ENCODE measurements around the gene TUBB. TPM values are rescaled to one million over a fixed set of nuclear protein-coding genes. Genes with fewer than 3 reads are reported as not detected.
"Not testable (repeated sequence)": the region's sequence is repeated elsewhere in the genome, so short reads cannot be mapped to it uniquely, and the experiment has no call there.

TUBB gene
- total RNA-seq, 3 donors from 2014 or later: 113 to 328 (median 307) TPM

DNA sequence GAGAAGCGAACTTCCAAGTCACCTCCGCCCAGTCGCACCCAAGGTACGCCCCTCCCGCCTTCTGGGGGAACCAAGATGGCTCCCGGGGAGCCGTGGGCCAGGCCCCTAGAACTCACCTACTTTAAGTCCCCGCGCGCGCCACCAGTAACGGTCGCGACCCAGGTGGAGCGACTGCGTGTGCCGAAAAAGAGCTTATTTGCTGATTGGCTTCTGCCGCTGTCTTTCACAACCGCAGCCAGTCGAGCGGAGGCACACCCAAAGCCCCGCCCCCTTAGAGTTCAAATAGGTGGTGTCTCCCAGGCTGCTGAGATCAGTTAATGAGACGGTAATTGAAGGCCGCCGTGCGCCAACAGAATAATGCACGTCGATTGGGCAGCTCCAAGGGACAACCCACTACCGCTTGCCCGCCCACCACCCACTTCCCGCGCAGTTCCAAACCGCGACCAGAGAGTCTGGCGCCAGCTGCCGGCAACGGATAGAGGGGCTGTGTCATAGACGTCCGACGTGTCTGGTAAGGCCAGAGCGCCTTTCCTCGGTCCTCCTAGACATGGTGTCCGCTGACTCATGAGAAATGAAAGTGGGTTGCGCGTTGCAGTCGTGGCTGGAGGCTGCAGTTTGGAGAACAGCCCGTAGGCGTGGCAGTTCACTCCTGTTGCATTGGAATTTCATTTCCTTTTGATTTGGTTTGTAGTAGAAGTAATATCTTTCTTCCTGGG is 2.9 kb upstream of the TUBB start, which contains the start of gene MDC1:
Gene MDC1 (minus strand): TSS at position 153 of the 716 bp plus-strand sequence. CDS start 2,106 bp downstream, outside the sequence.
- intact Hi-C loops (cut with DNase I, micrococcal nuclease): no loop called here
- ATAC-seq (peak; percentile 81), DNase-seq (peak; percentile 99 to 100 (median 99))
- Histone ChIP-seq H3K4me1 (ENCODE audit: low read depth) (peaks cover 28% of the 10 kb centered on the region), H3K4me3 (peak within 1 kb of the TSS; percentile 25), H3K9me3 (no peaks in the 10 kb centered on the region), H3K36me3 (ENCODE audit: low read depth) (no peaks in the 10 kb centered on the region)
- TF ChIP-seq, protein P1, sequence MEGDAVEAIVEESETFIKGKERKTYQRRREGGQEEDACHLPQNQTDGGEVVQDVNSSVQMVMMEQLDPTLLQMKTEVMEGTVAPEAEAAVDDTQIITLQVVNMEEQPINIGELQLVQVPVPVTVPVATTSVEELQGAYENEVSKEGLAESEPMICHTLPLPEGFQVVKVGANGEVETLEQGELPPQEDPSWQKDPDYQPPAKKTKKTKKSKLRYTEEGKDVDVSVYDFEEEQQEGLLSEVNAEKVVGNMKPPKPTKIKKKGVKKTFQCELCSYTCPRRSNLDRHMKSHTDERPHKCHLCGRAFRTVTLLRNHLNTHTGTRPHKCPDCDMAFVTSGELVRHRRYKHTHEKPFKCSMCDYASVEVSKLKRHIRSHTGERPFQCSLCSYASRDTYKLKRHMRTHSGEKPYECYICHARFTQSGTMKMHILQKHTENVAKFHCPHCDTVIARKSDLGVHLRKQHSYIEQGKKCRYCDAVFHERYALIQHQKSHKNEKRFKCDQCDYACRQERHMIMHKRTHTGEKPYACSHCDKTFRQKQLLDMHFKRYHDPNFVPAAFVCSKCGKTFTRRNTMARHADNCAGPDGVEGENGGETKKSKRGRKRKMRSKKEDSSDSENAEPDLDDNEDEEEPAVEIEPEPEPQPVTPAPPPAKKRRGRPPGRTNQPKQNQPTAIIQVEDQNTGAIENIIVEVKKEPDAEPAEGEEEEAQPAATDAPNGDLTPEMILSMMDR (IDR thresholded peaks at IDR 0.05): peak; percentile 52

DNA sequence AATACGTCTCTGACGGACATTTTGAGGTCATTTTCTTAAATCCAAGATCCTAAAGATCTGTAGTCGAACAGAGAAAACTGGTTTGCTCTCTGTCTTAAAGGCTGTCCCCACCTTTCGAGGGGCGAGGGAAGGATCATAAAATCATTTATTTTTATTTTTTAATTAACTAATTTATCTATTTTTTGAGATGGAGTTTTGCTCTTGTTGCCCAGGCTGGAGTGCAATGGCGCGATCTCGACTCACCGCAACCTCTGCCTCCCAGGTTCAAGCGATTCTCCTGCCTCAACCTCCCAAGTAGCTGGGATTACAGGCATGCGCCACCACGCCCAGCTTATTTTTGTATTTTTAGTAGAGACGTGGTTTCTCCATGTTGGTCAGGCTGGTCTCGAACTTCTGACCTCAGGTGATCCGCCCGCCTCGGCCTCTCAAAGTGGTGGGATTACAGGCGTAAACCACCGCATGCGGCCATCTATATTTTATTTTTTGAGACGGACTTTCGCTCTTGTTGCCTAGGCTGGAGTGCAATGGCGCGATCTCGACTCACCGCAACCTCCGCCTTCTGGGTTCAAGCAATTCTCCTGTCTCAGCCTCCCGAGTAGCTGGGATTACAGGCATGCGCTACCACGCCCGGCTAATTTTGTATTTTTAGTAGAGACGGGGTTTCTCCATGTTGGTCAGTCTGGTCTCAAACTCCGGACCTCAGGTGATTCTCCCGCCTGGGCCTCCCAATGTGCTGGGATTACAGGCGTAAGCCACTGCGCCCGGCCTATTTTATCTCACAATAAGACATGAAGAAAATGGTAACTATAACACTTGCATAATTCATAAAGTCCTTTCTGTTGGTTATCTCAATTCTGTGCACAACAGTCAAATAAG is 2.1 kb upstream of the TUBB start:
- ATAC-seq; intact Hi-C loops (cut with DNase I, micrococcal nuclease); H3K36me3 ChIP-seq (ENCODE audit: low read depth); H3K9me3 ChIP-seq: not testable (repeated sequence)
- peak; percentile 27 to 58 (median 50) for DNase-seq
- Histone ChIP-seq H3K4me1 (ENCODE audit: low read depth) (peaks cover 30% of the 10 kb centered on the region), H3K4me3 (peak overlapping the region; percentile 25)

DNA sequence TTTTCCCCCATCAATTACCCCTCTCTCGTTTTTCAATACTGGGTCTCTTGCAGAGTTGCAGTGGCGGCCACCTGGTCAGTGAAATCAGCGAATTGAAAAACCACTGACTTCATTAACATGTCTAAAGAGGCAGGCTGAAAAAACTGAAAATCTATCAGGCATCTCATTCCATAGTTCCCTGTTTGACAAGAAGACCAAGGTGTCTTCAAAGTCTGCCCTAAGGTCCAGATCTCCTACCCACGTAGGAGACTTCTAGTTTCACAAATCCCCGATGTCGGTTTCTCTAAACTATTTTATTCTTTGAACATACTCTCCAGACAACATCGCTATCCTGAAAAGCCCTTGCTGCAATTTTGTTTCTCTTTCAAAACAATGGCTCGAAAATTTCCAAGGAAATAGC is 796 bp upstream of the TUBB start:
- Histone ChIP-seq H3K36me3 (ENCODE audit: low read depth) (peaks cover 4% of the 10 kb centered on the region), H3K9me3 (no peaks in the 10 kb centered on the region), H3K4me1 (ENCODE audit: low read depth) (peaks cover 30% of the 10 kb centered on the region), H3K4me3 (no peak overlapping the region)
- intact Hi-C loops (cut with DNase I, micrococcal nuclease): no loop called here
- TF ChIP-seq, protein P1 (IDR thresholded peaks at IDR 0.05): no peak
- DNase-seq (peak in 1 of 3 donors; percentile 22), ATAC-seq (no peak)

DNA sequence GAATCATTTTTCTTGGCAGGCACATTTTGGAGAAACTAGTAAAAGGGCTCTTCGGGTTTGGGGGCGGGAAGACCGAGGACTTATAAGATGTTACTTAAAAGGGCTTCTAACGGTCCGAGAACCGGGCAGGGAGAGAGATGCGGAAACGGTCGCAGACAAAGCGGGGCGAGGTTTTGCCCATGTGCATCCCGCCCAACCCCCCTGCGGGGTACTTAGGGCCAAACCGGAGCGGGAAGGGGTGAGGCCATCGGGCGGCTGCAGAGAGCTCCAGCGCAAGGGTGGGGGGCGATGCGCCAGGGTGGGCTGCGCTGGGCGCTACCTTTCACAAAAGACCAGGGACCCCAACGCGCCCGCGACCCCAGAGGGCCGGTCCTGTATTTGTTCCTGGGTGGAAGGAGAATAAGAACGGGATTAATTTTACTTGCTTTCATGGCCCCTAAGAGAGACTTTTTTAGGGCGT is 616 bp downstream of the TUBB start:
- intact Hi-C loops (cut with DNase I, micrococcal nuclease): no loop called here
- ATAC-seq (peak; percentile 16), DNase-seq (peak; percentile 83 to 90 (median 84))
- TF ChIP-seq, protein P1 (IDR thresholded peaks at IDR 0.05): no peak
- peaks cover 4% of the 10 kb centered on the region for H3K36me3 ChIP-seq (ENCODE audit: low read depth)
- peaks cover 30% of the 10 kb centered on the region for H3K4me1 ChIP-seq (ENCODE audit: low read depth)
- H3K9me3 ChIP-seq: no peaks in the 10 kb centered on the region
- peak overlapping the region; percentile 92 for H3K4me3 ChIP-seq

DNA sequence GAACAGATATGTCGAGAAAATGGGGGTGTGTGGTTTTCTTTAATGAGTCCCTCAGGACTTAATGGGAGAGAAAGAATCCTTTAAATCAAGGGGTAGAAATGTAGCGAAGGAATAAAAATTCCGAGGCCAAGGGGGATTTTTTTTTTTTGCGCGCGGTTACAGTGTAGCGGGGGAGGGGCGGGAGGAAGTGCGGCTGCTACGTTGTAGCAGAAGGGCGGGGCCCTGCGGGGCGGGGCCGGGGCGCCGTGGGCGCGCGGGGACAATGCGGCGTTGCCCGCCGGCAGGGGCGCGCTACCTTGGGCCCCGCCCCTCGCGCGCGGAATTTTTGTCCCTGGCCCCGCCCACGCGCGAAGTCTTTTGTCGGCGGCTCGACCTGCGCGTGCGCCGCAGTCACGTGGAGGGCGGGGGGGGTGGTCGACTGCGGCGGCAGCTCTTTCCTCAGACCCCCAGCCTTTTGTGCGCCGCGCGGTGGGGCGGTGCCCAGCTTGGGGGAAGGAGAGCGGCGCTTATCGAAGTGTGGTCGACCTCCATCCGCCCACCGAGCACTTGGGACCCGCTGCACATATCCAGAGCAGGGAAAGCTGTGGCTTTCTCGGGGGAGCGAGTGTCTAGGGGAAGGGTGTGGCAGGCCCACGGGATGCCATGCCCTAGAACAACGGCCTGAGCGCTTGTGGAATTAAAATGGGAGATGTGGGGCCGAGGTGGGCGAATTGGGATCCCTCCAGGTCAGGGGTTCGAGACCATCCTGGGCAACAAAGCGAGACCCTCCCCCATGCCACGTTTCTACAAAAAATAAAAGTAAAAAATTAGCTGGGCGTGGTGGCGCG is 1.3 kb downstream of the TUBB start:
- Histone ChIP-seq H3K4me1 (ENCODE audit: low read depth) (peaks cover 28% of the 10 kb centered on the region), H3K36me3 (ENCODE audit: low read depth) (peaks cover 4% of the 10 kb centered on the region), H3K4me3 (peak overlapping the region; percentile 92), H3K9me3 (no peaks in the 10 kb centered on the region)
- DNase-seq (peak; percentile 93 to 95 (median 94)), ATAC-seq (peak; percentile 70)
- intact Hi-C loops (cut with DNase I, micrococcal nuclease): loop anchor here (2.0 kb wide), 2 partner anchors 41 to 43 kb away; no protein-coding TSS in a partner anchor
- TF ChIP-seq, protein P1 (IDR thresholded peaks at IDR 0.05): peak; percentile 42

DNA sequence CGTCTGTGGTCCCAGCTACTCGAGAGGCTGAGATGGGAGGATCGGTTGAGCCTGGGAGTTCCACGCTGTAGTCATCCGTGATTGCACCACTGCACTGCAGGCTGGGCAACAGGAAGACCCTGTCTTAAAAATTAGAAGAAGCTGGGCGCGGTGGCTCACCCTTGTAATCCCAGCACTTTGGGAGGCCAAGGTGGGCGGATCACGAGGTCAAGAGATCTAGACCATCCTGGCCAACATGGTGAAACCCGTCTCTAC is 1.8 kb downstream of the TUBB start:
- ATAC-seq; H3K4me3 ChIP-seq; H3K36me3 ChIP-seq (ENCODE audit: low read depth); H3K9me3 ChIP-seq: not testable (repeated sequence)
- peak in 2 of 3 donors; percentile 52 to 73 for DNase-seq
- H3K4me1 ChIP-seq (ENCODE audit: low read depth): peaks cover 26% of the 10 kb centered on the region
- intact Hi-C loops (cut with DNase I, micrococcal nuclease): loop anchor here (2.0 kb wide), 2 partner anchors 41 to 43 kb away; no protein-coding TSS in a partner anchor

All from mucosa of descending colon (tissue), 3 donors.